Jurkat, Clone E6-1 (cell line): ENCODE data around the gene AGRN.
"Not testable (repeated sequence)": the region's sequence is repeated elsewhere in the genome, so short reads cannot be mapped to it uniquely, and the experiment has no call there.

Experiments
- DNase-seq: peaks from one replicate; pipeline ENCODE4 v3.0.0-alpha.2; 2011; ENCODE audit warnings: low read depth, low spot score
- H3K4me3 ChIP-seq: 2 replicates; pipeline ENCODE4 v1.5.1; 2011; ENCODE audit warnings: mild to moderate bottlenecking, low read length, control low read depth, moderate library complexity

Gene AGRN

GRCh38 chr1:1014799-1015681 is 4.9 kb upstream of the AGRN start:
- peak overlapping the region; percentile 90 for H3K4me3 ChIP-seq
- no peak for DNase-seq

DNA sequence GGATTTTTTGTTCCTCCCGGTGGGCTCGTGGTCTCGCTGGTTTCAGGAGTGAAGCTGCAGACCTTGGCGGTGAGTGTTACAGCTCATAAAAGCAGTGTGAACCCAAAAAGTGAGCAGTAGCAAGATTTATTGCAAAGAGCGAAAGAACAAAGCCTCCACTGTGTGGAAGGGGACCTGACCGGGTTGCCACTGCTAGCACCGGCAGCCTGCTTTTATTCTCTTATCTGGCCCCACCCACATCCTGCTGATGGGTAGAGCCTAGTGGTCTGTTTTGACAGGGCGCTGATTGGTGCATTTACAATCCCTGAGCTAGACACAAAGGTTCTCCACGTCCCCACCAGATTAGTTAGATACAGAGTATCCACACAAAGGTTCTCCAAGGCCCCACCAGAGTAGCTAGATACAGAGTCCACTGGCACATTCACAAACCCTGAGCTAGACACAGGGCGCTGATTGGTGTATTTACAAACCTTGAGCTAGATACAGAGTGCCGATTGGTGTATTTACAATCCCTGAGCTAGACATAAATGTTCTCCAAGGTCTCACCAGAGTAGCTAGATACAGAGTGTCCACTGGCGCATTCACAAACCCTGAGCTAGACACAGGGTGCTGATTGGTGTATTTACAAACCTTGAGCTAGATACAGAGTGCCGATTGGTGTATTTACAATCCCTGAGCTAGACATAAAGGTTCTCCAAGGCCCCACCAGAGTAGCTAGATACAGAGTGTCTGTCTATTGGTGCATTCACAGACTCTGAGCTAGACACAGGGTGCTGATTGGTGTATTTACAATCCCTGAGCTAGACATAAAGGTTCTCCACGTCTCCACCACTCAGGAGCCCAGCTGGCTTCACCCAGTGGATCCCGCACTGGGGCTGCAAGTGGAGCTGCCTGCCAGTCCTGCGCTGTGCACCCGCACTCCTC is 2.3 kb upstream of the AGRN start:
- H3K4me3 ChIP-seq, DNase-seq: not testable (repeated sequence)

DNA sequence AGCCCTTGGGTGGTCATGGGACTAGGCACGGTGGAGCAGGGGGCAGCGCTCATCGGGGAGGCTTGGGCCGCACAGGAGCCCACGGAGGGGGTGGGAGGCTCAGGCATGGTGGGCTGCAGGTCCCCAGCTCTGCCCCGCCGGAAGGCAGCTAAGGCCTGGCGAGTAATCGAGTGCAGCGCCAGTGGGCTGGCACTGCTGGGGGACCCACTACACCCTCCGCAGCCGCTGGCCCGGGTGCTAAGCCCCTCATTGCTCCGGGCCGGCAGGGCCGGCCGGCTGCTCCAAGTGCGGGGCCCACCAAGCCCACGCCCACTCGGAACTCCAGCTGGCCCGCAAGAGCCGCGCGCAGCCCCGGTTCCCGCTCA is 1.6 kb upstream of the AGRN start:
- DNase-seq, H3K4me3 ChIP-seq: not testable (repeated sequence)

GRCh38 chr1:1019122-1019999 is 559 bp upstream of the AGRN start:
- no peak for DNase-seq
- H3K4me3 ChIP-seq = peak overlapping the region; percentile 33

- peak overlapping the region; percentile 53 for H3K4me3 ChIP-seq
- DNase-seq = no peak
Measured at GRCh38 chr1:1020415-1021009, 592 bp downstream of the AGRN start.

- no peak overlapping the region for H3K4me3 ChIP-seq
- DNase-seq = no peak
Measured at GRCh38 chr1:1021010-1021919, 1.3 kb downstream of the AGRN start.

- no peak for DNase-seq
- H3K4me3 ChIP-seq = no peak overlapping the region
Measured at GRCh38 chr1:1021920-1022259, 2.0 kb downstream of the AGRN start.

DNA sequence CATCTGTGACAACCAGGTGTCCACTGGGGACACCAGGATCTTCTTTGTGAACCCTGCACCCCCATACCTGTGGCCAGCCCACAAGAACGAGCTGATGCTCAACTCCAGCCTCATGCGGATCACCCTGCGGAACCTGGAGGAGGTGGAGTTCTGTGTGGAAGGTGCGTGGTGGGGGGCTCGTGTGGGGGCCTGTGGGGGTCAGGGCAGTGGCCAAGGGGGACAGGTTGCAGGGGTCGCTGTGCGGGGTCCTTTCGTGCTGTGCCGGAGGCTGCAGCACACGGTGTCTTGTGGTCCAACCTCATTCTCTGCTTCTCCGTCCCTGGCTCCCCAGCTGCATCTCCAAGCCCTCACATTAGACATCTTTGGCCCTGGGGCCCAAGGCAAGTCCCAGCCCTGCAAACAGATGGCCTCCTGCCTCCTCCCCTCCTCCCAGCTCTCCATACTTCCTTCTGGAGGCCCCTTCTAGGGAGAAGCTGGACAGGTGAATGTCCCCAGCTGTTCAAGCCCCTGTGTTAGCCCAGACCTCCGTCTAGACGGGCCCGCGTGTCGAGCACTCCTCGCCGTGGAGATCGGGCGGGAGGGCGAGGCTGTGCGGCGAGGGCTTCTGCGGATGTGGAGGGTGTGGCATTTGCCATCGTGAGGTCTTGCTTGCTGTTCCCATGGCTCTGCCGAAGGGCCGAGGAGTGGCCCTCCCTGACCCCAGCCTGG is 2.5 kb downstream of the AGRN start:
- DNase-seq = no peak
- no peak overlapping the region for H3K4me3 ChIP-seq

GRCh38 chr1:1023700-1024099 is 3.8 kb downstream of the AGRN start:
- no peak overlapping the region for H3K4me3 ChIP-seq
- no peak for DNase-seq

DNA sequence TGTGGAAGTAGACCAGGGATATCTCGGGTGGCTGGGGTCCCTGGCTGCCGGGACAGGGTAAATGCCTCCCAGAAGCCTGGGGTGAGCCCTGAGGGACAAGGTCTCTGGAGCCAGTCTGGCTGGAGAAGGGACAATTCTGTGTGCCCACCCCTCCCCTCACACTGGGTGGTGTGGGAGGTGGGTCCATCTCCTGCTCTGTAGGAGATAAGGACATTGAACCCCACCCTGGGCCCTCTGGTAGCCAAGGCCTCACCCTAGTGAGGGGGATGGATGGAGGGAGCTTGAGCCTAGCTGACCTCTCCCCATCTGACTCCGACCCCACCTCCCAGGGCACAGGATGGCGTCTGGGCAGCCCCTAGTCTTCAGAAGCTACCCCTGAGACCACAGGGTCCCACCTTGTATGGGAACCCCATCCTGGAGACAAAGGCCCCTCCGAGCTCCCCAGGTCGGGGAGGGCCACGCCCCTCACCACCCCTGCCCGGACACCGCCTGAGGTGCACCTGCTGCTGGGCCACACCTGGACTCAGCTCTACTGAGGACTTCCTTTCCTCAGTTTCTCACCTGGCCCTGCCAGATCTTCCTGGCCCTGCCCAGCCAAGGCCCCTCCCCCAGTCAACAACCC is 4.3 kb downstream of the AGRN start:
- no peak for DNase-seq
- H3K4me3 ChIP-seq = no peak overlapping the region

DNA sequence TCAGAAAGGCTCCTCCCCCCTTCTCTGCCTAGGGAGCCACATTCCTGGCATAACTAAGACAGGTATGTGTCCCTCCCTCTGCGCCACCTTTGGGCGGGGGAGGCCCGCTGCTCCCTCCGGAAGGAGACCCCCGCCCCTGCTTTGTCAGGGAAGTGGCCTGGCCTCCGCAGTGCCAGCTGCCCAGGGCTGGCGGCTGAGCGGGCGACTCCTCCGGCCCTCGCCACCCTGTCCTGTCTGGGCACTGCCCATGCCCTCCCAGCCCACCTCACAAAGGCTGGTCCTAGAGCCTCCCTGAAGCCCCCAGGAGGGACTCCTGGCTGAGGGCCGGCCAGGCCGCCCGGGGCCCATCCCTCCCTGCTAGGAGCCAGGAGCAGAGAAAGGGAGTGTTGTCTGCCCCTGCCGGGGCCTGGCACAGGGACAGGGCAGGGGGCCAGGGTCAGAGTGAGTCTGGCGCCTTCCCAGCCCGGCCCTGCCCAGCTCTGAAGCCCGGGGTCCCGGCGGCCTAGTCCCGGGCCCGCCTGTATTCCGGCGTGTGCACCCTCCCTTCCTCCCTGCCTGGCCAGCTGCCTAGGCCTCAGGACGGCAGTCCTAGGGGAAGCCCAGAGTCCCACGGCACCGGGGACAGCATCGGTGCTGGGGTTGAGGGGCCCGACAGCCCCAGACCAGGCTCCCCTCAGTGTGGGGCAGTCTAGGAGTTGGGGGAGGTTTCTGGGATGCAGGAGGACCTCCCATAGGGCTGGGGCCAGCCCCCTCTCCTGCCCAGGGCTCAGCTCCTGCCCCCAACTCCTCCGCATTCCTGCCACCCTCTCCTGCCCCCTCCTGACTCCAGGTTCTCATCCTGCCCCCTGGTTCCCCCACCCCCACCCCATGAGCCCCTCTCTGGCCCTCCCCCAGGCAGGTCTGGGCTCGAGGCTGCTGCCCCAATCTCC is 5.1 kb downstream of the AGRN start:
- H3K4me3 ChIP-seq = no peak overlapping the region
- DNase-seq = no peak

- no peak for DNase-seq
- H3K4me3 ChIP-seq = no peak overlapping the region
Measured at GRCh38 chr1:1025730-1026129, 5.8 kb downstream of the AGRN start.

GRCh38 chr1:1026599-1027413 is 6.9 kb downstream of the AGRN start:
- H3K4me3 ChIP-seq = no peak overlapping the region

DNA sequence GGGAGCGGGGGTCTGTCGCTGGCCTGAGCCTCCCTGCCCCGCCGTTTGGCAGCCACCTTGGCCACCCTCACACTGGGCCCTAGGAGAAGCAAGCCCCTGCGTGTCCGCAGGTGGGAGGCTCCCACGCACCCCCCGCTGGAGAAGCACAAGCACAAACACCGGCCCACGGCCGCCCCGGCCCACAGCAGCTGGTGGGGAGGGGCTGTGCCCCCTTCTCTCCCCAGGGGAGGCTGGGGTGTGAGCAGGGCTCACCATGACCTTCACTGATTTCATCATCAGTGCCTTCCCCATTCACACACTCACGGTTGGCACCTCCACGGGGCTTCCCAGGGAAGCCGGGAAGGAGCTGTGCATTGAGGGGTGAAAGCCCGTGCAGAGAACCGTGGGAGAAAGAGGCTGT is 7.9 kb downstream of the AGRN start:
- no peak overlapping the region for H3K4me3 ChIP-seq

More at GRCh38 chr1:1026599-1027413, 6.9 kb downstream of the AGRN start:
- no peak for DNase-seq

More for the DNA sequence above, 7.9 kb downstream of the AGRN start:
- DNase-seq = no peak
